GM19452 (cell line): ENCODE measurements around the gene TAMALIN.
A peak's percentile ranks its signal among the peaks of the same experiment; 100 is the strongest.
"Not testable (repeated sequence)": the region's sequence is repeated elsewhere in the genome, so short reads cannot be mapped to it uniquely, and the experiment has no call there.

Experiments
- ATAC-seq: cut with Tn5 transposase; IDR thresholded peaks from one replicate; pipeline ENCODE4 v1.9.1; 2021; ENCODE audit not compliant: unreplicated experiment

Gene TAMALIN

GRCh38 chr12:52006726-52007157 lies at the start of gene TAMALIN:
TSS of gene TAMALIN (plus strand) at chr12:52006946. CDS start at chr12:52007020, 74 bp downstream.
- no peak for ATAC-seq

- no peak for ATAC-seq
Observed at GRCh38 chr12:51958542-51958941, 48.2 kb upstream of the TAMALIN start.

GRCh38 chr12:51959211-51959610 lies 47.5 kb upstream of the TAMALIN start:
- no peak for ATAC-seq

GRCh38 chr12:51959921-51960320 lies 46.8 kb upstream of the TAMALIN start:
- ATAC-seq: no peak

DNA sequence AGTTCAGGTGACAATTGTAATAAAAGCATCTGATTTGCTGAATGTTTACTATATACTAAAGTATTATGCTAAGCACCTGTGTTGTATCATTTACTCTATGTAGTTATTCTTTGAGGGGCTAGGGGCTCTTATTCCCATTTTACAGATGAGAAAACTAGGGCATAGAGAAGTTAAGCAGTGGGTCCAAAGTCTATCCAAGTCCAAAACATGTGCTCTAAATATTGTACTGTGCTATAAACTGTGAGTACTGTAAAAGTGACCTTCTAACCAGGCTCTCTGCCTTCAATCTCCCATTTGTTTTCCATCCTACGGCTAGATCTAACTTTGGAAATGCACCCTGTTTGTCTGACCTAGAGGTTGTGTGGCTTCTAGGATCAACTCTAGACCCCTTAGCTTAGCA lies 46.3 kb upstream of the TAMALIN start:
- ATAC-seq: no peak

DNA sequence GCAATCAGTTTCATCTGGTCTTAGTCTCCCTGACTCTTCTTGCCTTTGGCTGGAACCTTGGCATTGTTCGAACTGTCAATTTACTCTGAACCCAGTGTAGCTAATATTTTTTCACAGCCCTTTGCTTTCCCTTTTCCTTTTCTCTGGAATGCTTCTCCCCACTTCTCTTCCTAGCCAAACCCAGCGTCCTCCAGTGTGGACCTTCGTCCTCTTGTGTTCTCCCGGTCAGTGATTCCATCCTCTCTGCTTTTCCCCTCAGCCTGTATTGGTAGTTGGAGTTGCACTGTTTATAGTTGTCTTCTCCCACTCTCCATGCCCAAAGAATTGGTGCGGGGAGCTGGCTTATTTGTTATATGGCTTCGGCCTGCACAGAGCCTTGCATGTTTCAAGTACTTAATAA lies 45.9 kb upstream of the TAMALIN start:
- no peak for ATAC-seq

DNA sequence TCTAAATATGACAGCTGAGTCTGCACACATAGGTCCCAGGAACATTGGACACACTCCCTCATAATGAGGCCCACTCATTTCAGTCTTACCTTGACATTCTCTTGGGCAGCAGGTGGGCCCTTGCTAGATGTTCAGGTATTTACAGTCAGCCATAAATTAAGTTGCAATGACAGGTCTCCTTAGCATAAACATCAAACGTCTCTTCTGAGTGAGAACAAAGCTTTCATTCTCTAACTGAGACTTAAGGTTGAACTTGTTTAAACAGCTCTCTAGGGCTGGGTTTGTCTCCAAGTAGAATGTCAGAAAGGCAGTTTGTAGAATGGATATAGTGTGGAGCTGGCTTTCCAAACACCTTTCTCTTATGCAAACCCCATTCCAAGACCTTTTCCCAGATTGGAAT lies 44.9 kb upstream of the TAMALIN start:
- ATAC-seq: no peak

- ATAC-seq: no peak
Observed at GRCh38 chr12:51962737-51963136, 44.0 kb upstream of the TAMALIN start.

DNA sequence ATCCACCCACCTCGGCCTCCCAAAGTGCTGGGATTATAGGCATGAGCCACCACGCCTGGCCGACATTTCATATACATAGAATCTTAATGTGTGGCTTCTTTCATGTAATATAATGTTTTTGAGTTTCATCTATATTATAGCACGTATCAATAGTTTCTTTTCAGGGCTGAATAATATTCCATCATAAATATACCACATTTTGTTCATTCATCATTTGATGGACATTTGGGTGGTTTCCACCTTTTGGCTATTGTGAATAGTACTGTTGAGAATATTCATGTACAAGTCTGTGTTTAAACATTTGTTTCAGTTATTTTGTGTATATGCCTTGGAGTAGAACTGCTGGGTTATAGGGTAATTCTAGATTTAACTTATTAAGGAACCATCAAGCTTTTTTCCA lies 43.3 kb upstream of the TAMALIN start:
- no peak for ATAC-seq

DNA sequence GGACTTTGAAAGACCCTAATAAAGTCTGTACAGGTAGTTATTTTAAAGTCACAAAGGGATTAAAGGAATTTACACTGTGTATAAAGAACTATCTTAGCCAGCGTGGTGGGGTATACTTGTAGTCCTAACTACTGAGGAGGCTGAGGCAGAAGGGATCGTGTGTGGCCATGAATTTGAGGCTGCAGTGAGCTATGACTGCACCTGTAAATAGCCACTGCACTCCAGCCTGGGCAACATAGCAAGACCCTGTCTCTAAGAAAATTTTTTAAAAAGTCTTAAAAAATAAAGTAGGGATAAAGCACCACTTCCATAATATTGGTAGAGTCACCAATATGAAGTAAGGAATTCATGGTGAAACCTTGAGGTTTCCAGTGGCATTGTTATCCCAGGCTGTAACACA lies 37.1 kb upstream of the TAMALIN start:
- no peak for ATAC-seq

- peak; percentile 88 for ATAC-seq
Observed at GRCh38 chr12:51970904-51971646, 35.7 kb upstream of the TAMALIN start.

DNA sequence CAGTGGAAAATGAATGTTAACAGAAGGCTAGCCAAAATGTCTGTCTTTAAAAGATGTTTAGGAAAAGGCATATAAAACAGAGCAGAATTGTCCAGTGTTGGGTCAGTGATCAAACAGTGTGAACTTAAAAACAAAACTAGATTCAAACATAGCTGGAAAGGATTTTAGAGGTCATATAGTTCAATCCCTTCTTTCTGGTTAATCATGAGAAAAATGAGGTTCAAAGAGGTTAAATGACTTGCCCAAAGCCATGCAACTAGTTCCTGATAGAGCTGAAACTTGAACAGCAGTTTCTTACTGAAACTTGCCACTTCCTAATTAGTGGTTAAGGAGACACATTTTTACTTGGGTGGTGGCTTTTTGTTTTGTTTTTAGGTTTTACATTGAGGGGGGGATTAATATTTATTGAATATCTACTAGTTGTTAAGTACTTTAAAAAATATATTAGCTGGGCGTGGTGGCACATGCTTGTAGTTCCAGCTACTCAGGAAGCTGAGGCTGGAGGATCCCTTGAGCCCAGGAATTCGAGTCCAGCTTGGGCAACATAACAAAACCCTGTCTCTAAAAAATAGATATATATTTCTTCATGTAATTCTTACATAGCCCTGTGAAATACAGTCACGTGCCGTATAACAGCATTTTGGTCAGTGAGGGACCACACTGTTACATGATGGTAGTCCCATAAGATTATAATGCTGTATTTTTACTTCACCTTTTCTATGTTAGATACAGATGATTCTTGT lies 34.9 kb upstream of the TAMALIN start:
- peak; percentile 38 for ATAC-seq

- no peak for ATAC-seq
Observed at GRCh38 chr12:51972422-51972812, 34.3 kb upstream of the TAMALIN start.

- no peak for ATAC-seq
Observed at GRCh38 chr12:51972849-51973273, 33.9 kb upstream of the TAMALIN start.

- ATAC-seq: no peak
Observed at GRCh38 chr12:51973560-51973959, 33.2 kb upstream of the TAMALIN start.

DNA sequence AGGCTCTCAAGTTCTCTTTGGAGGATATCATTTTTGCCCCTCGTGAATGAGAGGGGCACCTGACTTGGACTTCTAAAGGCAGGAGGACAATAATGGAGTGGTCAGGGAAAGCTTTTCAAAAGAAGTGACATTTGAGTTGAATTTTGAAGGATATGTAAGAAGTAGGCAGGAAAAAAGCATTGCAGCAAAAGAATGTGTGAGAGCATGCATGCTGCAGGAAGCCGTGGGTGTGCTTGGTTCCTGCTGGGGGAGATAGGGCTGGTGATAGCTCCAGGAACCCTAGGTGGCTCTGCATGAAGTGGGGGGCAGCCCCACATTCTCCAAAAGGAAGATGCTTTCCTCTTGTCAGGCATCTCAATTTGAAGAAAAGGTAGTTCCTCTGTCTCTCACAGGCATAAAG lies 32.1 kb upstream of the TAMALIN start:
- no peak for ATAC-seq

GRCh38 chr12:51975196-51975595 lies 31.6 kb upstream of the TAMALIN start:
- ATAC-seq: no peak

DNA sequence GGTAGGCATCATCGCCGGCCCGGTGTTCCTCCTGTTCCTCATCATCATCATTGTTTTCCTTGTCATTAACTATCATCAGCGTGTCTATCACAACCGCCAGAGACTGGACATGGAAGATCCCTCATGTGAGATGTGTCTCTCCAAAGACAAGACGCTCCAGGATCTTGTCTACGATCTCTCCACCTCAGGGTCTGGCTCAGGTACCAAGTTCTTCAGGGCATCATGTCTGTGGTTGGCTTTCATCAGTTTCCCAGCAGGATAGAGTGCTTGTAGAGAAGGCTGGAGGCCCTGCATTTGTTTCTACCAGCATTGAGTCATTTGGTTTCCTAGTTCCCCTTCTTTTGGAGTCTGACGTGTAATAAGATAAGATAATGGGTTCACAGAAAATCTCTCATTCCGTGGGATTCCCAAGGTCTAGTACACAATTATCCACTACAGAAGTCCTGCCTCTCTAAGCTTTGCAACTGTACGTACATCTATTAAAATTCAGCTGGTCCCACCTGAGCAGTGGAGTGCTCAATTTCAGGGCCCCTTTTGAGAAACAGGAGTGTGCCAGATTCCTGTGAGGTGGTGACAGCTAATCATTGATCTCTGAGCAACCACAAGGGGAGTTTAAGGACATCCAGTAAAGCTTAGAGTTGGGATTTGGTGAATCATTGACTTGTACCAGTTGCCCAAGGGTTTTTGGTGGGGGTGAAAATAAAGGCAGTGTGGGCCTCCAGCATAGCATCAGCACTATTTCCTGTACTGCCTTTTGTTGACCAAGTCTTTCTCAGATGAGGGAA lies 30.2 kb upstream of the TAMALIN start:
- no peak for ATAC-seq

- ATAC-seq: no peak
Observed at GRCh38 chr12:51977320-51977753, 29.4 kb upstream of the TAMALIN start.

DNA sequence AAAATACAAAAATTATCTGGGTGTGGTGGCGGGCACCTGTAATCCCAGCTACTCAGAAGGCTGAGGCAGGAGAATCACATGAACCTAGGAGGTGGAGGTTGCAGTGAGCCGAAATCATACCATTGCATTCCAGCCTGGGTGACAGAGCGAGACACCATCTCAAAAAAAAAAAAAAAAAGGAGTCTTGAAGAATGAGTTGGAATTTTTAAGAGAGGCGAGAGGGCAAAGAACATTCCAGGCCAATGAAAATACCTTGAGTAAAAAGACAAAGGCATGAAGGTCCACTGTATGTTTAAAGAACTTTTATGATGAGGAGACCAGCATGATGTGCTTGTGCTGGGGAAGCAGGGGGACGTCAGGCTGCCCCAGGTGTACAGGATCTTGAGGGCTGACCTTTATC lies 27.4 kb upstream of the TAMALIN start:
- not testable (repeated sequence) for ATAC-seq

DNA sequence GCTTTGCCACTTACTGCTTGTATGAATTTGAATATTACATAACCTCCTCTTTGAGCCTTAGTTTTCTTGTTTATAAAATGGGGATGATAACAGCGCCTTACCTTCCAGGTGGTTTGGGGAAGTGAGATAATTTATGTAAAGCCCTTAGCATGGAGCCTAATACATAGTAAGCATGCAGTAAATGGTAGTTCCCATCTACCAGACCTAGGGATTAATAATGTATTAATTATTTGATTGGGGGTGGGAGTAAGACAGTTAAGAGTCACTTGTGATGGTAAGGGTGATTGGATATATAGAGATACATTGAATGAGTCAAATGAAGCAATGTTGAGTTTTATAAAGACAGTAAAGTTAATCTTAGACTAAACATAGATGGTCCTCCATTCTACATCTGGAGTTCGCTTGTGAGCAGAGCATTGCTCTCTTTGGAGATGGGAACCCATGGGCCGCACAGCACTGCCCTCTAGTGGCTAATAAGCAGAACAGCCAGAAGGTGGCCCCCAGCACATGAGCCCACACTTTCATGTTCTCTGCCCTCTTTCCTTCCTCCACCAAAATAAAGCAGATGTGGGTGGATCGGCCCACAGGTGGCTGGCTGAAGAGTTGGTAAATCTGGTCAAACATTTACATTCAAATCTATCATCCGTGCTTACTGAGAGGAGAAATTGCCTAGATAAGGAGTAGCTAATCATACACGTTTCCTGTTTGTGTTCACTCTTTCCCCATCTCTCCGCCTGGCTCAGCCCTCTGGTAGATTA lies 26.5 kb upstream of the TAMALIN start:
- ATAC-seq: no peak
